K562 (cell line): Measurements from ENCODE around the gene CDKN2AIP. TPM values are rescaled to one million over a fixed set of nuclear protein-coding genes. Genes with fewer than 3 reads are reported as not detected.

Experiments
- BDP1 ChIP-seq: IDR thresholded peaks from 3 replicates; pipeline ENCODE4 v1.6.1; 2011; ENCODE audit not compliant: insufficient read length, insufficient read depth
- CBX5 ChIP-seq: IDR thresholded peaks from 2 replicates; pipeline ENCODE4 v1.6.1; 2014; ENCODE audit warnings: low read depth, borderline replicate concordance
- DEAF1 ChIP-seq: fragments of 450-650 bp; formaldehyde crosslinking; IDR thresholded peaks from 2 replicates; pipeline ENCODE4 v1.4.0; 2020; ENCODE audit warnings: mild to moderate bottlenecking, moderate library complexity
- GATAD2B ChIP-seq: fragments of 450-650 bp; IDR thresholded peaks from 2 replicates; pipeline ENCODE4 v1.6.1; 2017; ENCODE audit warnings: mild to moderate bottlenecking, borderline replicate concordance
- HLTF ChIP-seq: fragments of 450-650 bp; IDR thresholded peaks from 2 replicates; pipeline ENCODE4 v1.6.1; 2016
- PATZ1 ChIP-seq: fragments of 250-450 bp; sonication (Bioruptor Pico); IDR thresholded peaks from 2 replicates; pipeline ENCODE4 v1.5.0; 2020; ENCODE audit warnings: mild to moderate bottlenecking, borderline replicate concordance
- POU5F1 ChIP-seq: fragments of 150-350 bp; IDR thresholded peaks from 2 replicates; pipeline ENCODE4 v1.6.1; 2014; ENCODE audit warnings: borderline replicate concordance, low read length, low read depth, mild to moderate bottlenecking; ENCODE audit not compliant: partially characterized antibody
- ZNF3 ChIP-seq: fragments of 250-450 bp; sonication (Bioruptor Pico); IDR thresholded peaks from 2 replicates; pipeline ENCODE4 v1.5.0; 2021; ENCODE audit warnings: mild to moderate bottlenecking, moderate library complexity
- ZNF518B ChIP-seq: fragments of 250-450 bp; sonication (Bioruptor Pico); IDR thresholded peaks from 2 replicates; pipeline ENCODE4 v1.5.0; 2021; ENCODE audit warnings: mild to moderate bottlenecking, moderate library complexity
- polyA plus RNA-seq, 8 experiments: library from polyadenylated mRNA; depleted of rRNA in 4 of 8; stranded (reverse) in 5 of 8; unstranded in 3 of 8; fragments of >200 nt; fragmentation: Nextera tagmentation in 2 of 8; fragmentation: Illumina TruSeq in 1 of 8; extraction: Ambion mirVana in 2 of 8; extraction: Trizol in 1 of 8; gene quantifications; 2 replicates each; pipeline versions ENCODE4 v1.2.1 to v1.2.3, GENCODE V29; 2011 to 2014; ENCODE audit warnings: inconsistent platforms in 1 of 8, missing spikeins in 1 of 8
- total RNA-seq, 7 experiments: library from RNA; depleted of rRNA in 6 of 7; stranded (reverse); fragments of >200 nt in 6 of 7; fragmentation: Illumina TruSeq in 2 of 7; extraction: Trizol in 2 of 7; gene quantifications; 2 replicates each; pipeline versions ENCODE4 v1.2.1 to v1.2.3, GENCODE V29; 2011 to 2021; ENCODE audit warnings: low replicate concordance in 1 of 7
- TF ChIP-seq, protein P1 (sequence below): fragments of 250-450 bp; sonication (Bioruptor Pico); IDR thresholded peaks from 2 replicates; pipeline ENCODE4 v1.4.0; 2020
- TF ChIP-seq, protein P2 (sequence below): fragments of 200-400 bp; formaldehyde crosslinking; IDR thresholded peaks from 2 replicates; pipeline ENCODE4 v1.6.1; 2017; ENCODE audit warnings: mild to moderate bottlenecking, low read depth, low read length, moderate library complexity
- TF ChIP-seq, protein P3 (sequence below), 2 experiments: fragments of 200-800 bp in 1 of 2; sonication (Bioruptor generic) in 1 of 2; sonication (generic) in 1 of 2; formaldehyde crosslinking in 1 of 2; IDR thresholded peaks in 1 of 2; conservative IDR thresholded peaks in 1 of 2; 2 replicates each; pipeline versions ENCODE4 v1.5.0 to v1.6.1; 2016 to 2020; ENCODE audit warnings: missing compliant biosample characterization in 1 of 2, missing genetic modification characterization in 1 of 2, missing genetic modification reagents in 1 of 2

Gene CDKN2AIP
- total and polyA plus RNA-seq, 9 of the 15 experiments (the other 6 are each of a cell fraction or from before 2014, with no cell fraction given), result 5.9 to 22.0 (median 19.7) TPM

- TF ChIP-seq POU5F1 (no peak), ZNF518B (CRISPR knock-in tag) (no peak), HLTF (no peak), DEAF1 (CRISPR knock-in tag) (peak; percentile 79), BDP1 (no peak), ZNF3 (CRISPR knock-in tag) (no peak), PATZ1 (CRISPR knock-in tag) (no peak), GATAD2B (no peak), CBX5 (no peak)
- TF ChIP-seq, protein P1, sequence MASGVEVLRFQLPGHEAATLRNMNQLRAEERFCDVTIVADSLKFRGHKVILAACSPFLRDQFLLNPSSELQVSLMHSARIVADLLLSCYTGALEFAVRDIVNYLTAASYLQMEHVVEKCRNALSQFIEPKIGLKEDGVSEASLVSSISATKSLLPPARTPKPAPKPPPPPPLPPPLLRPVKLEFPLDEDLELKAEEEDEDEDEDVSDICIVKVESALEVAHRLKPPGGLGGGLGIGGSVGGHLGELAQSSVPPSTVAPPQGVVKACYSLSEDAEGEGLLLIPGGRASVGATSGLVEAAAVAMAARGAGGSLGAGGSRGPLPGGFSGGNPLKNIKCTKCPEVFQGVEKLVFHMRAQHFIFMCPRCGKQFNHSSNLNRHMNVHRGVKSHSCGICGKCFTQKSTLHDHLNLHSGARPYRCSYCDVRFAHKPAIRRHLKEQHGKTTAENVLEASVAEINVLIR, result no peak
- TF ChIP-seq, protein P2, sequence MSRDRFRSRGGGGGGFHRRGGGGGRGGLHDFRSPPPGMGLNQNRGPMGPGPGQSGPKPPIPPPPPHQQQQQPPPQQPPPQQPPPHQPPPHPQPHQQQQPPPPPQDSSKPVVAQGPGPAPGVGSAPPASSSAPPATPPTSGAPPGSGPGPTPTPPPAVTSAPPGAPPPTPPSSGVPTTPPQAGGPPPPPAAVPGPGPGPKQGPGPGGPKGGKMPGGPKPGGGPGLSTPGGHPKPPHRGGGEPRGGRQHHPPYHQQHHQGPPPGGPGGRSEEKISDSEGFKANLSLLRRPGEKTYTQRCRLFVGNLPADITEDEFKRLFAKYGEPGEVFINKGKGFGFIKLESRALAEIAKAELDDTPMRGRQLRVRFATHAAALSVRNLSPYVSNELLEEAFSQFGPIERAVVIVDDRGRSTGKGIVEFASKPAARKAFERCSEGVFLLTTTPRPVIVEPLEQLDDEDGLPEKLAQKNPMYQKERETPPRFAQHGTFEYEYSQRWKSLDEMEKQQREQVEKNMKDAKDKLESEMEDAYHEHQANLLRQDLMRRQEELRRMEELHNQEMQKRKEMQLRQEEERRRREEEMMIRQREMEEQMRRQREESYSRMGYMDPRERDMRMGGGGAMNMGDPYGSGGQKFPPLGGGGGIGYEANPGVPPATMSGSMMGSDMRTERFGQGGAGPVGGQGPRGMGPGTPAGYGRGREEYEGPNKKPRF, result no peak
- TF ChIP-seq, protein P3, sequence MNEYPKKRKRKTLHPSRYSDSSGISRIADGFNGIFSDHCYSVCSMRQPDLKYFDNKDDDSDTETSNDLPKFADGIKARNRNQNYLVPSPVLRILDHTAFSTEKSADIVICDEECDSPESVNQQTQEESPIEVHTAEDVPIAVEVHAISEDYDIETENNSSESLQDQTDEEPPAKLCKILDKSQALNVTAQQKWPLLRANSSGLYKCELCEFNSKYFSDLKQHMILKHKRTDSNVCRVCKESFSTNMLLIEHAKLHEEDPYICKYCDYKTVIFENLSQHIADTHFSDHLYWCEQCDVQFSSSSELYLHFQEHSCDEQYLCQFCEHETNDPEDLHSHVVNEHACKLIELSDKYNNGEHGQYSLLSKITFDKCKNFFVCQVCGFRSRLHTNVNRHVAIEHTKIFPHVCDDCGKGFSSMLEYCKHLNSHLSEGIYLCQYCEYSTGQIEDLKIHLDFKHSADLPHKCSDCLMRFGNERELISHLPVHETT (CRISPR knock-in tag; conservative IDR thresholded peaks at IDR 0.05 in 1 of 2, IDR thresholded peaks at IDR 0.05 in 1 of 2), result no peak
Measured at GRCh38 chr4:183471946-183472708, 27.7 kb downstream of the CDKN2AIP start (continued).
